ENCODE measurements around the gene KRAS. TPM values are rescaled to one million over a fixed set of nuclear protein-coding genes. Genes with fewer than 3 reads are reported as not detected.

Gene KRAS
- total RNA-seq, 6 experiments from 2014 or later: 10.1 to 28.8 (median 10.9) TPM

GRCh38 chr12:25162866-25163265 lies 87.9 kb downstream of the KRAS start:
- DNase-seq (no peak), ATAC-seq (no peak)
- H3K27ac ChIP-seq: no peak overlapping the region
- no peaks in the 10 kb centered on the region for H3K4me1 ChIP-seq
- H3K27me3 ChIP-seq: no peaks in the 10 kb centered on the region
- 92% methylated on average over 5 of the region's 6 CpGs for WGBS (ENCODE audit: insufficient coverage, low coverage, low lambda C conversion rate, missing lambda C conversion rate)
- intact Hi-C loops (cut with DNase I): no loop called here
- TF ChIP-seq CTCF (IDR thresholded peaks at IDR 0.05): no peak
- TF ChIP-seq POLR2A (IDR thresholded peaks at IDR 0.05): no peak
- no peaks in the 10 kb centered on the region for H3K36me3 ChIP-seq
- H3K9me3 ChIP-seq: no peaks in the 10 kb centered on the region
- no peak overlapping the region for H3K4me3 ChIP-seq

GRCh38 chr12:25156061-25156460 lies 94.7 kb downstream of the KRAS start:
- Histone ChIP-seq H3K4me1 (no peaks in the 10 kb centered on the region), H3K4me3 (no peak overlapping the region), H3K36me3 (no peaks in the 10 kb centered on the region), H3K27me3 (no peaks in the 10 kb centered on the region), H3K27ac (no peak overlapping the region), H3K9me3 (no peaks in the 10 kb centered on the region)
- no peak for ATAC-seq
- DNase-seq: no peak
- no peak for TF ChIP-seq POLR2A (IDR thresholded peaks at IDR 0.05)
- no peak for TF ChIP-seq CTCF (IDR thresholded peaks at IDR 0.05)
- intact Hi-C loops (cut with DNase I): no loop called here
- 77% methylated on average over 3 of the region's 4 CpGs for WGBS (ENCODE audit: insufficient coverage, low coverage, low lambda C conversion rate, missing lambda C conversion rate)

GRCh38 chr12:25155022-25155576 lies 95.6 kb downstream of the KRAS start:
- Histone ChIP-seq H3K4me1 (no peaks in the 10 kb centered on the region), H3K27me3 (no peaks in the 10 kb centered on the region), H3K36me3 (no peaks in the 10 kb centered on the region), H3K9me3 (no peaks in the 10 kb centered on the region), H3K27ac (no peak overlapping the region), H3K4me3 (peak overlapping the region in 2 of 3 donors; percentile 14 to 18)
- ATAC-seq (peak; percentile 56 to 76 (median 73)), DNase-seq (no peak)
- peak; percentile 50 to 79 (median 73) for TF ChIP-seq CTCF (IDR thresholded peaks at IDR 0.05)
- no peak for TF ChIP-seq POLR2A (IDR thresholded peaks at IDR 0.05)
- intact Hi-C loops (cut with DNase I): no loop called here
- 33% methylated on average over 2 of the region's 2 CpGs for WGBS (ENCODE audit: insufficient coverage, low coverage, low lambda C conversion rate, missing lambda C conversion rate)

Other genes starting within 250 kb of the KRAS start
- gene DNAI7, start 55.8 kb downstream of the KRAS start, total RNA-seq: under 1 TPM in 1 of 6 experiments, not detected in 5; 0.39 TPM
- gene ETFRF1, start 55.7 kb downstream of the KRAS start, total RNA-seq: 10 to 100 TPM; 29.9 to 50.2 (median 38.2) TPM

All from right lobe of liver (tissue), 6 donors.